NCI-H1930 (cell line): ENCODE measurements around the gene PAPSS1.
"Not testable (repeated sequence)": the region's sequence is repeated elsewhere in the genome, so short reads cannot be mapped to it uniquely, and the experiment has no call there.

Experiments used
- DNase-seq, 2 experiments: peaks; one replicate each; lab custom pipeline; 2025; lab: John Stamatoyannopoulos, UW

Gene PAPSS1

GRCh38 chr4:107689912-107690587 lies 30.0 kb downstream of the PAPSS1 start:
- DNase-seq = no peak

DNA sequence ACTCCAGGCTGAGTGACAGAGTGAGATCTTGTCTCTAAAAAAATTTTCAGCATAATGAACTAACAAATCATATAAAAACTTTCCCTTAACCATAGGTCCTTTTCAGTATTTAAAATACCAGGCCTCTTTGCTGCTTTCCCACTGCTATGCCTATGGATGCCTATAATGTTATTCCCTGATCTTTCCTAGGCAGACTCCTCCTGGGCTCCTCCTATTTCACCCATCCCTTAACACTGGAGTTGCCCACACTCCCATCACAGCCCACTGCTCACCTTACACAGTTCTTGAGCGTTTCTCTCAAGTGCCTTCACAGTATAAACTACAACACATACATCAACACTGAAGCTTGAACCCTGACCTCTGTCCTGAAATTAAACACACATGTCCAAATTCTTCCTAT lies 31.6 kb downstream of the PAPSS1 start:
- DNase-seq = no peak

- no peak for DNase-seq
Measured at GRCh38 chr4:107685740-107686139, 34.3 kb downstream of the PAPSS1 start.

DNA sequence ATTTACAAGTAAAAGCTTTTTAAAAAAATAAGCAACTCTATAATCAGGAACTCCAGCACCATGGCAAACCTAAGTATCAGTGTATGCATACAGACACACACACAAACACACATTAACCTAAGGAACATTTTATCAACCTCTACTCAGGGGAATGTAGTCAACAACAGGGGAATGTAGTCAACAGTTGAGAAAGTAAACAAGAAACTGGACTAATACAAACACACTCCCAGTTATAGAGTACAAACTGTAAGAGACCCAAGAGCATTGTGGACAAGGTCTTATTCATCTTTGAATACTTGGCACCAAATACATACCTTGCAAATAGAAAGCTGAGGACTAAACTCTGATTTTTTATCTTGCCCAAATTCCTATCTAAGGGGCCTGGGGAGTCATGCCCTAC lies 36.2 kb downstream of the PAPSS1 start:
- no peak for DNase-seq

DNA sequence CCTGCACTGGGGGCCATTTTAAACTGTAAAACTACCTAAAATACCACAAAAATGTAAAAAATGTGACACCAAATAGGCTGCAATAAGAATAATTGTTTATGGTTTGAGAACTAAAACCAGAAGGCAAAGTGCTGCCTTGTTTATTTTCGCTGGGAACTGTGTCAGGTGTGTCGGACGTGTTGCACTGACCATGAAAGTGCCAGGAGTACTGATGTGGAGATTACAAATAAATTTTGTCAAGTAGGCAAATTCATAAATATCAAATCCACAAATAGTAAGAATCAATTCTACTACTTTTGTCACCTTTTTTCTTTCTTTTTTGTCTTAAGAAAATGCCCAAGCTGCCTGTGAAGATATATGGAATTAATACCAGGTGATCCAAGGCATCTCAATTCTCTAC lies 37.7 kb downstream of the PAPSS1 start:
- DNase-seq = no peak

DNA sequence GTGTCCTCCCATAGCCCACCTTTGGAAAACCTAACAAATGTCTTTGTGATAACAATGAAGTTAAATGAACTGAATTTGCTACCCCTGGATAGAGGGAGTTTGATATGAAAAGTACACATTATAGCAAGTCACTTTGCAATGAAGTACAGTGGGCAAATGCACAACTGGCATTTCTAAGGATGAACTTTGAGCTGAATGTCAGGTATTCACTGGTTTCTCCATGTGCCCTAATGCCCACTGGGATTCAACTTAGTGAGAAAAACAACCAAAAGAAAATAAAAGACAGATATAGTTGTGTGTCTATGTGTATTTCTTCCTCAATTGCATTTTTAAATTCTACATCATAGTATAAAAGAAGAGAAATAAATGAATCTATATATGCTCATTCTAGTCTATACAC lies 51.0 kb downstream of the PAPSS1 start:
- DNase-seq = no peak

GRCh38 chr4:107666134-107666533 lies 53.9 kb downstream of the PAPSS1 start:
- no peak for DNase-seq

DNA sequence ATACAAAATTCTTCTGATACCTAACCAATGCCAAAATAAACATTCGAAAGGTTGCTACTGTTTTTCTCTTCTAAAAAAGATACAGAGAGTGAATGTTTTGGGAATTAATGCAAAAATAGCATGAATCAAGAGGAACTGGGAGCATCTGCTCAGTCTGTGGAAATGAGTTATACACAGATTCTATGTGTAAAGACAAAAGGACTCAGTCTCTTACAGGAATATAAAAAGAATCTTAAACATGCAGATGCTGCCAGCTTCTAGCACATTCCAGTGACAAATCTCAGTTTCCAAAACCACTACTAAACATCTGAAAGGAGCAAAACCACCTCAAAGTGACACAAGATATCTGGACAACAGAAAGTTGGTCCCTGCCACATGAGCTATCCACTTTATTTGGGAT lies 55.0 kb downstream of the PAPSS1 start:
- no peak for DNase-seq

DNA sequence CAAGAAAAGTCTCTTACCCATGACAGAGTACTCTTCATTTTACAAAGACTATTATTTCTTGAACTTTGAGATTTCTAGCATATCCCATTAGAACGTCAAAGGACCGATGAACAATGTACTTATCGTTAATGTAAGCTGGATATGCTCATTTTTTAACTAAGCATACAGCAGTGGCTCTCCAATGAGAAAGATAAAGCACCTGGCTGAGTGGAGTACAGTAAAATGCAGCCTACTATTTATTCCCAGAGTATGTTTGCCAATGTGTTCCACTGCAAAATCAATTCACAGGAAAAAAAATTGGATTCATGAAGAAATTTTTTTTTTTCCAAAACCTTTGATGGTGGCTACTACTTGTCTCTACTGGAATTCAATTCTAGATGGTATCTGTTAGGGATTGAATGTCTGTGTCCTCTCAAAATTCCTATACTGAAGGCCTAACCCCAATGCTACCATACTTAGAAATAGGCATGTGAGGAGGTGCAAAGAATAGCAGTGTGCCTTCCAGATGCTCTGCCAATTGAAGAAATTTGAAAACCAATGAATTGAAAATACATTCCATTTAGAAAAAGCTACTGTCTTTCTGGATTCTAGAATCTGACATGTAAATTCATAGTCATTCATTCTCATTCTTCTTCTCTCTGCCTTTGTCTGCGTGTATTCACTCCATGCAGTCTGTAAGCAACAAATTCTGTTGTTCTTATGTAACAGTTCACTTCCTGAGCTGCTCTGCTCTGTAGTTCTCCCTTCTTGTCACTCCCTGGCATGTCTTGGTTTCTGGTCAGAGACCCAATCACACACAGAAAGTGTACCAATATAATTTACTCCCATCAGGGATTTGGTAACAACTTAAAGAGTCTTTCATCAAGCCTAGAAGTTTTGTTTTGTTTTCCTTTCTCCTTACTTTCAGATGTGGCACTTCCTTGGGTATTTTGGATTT lies 61.4 kb downstream of the PAPSS1 start:
- DNase-seq = no peak

GRCh38 chr4:107655289-107655688 lies 64.7 kb downstream of the PAPSS1 start:
- no peak for DNase-seq

DNA sequence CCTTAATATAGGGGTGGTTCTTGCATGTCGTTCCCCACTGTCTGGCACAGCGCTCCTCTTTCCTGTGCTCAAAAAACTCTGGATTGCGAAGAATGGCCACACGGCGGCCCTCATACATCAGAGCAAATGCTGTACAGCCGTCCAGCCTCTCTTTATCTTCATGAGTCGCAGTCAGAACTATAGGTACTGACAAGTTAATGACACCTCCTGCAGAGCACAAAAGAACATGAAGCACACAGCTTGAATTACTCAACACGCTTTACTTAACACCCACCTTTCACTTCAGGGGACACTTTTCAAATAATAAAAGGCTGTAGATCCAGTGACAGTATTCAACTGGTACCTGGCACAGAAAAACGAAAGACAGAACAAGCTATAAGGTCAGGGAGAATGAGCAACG lies 65.3 kb downstream of the PAPSS1 start:
- DNase-seq = peak; percentile 27 to 65

DNA sequence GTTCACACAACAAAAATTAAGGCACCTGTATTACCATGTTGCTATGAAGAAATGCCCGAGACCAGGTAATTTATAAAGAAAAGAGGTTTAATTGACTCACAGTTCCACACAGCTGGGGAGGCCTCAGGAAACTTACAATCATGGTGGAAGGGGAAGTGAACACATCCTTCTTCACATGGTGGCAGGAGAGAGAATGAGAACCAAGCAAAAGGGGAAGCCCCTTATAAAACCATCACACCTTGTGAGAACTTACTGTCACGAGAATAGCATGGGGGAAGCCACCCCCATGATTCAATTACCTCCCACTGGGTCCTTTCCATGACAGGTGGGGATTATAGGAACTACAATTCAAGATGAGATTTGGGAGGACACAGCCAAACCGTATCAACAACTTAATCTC lies 68.6 kb downstream of the PAPSS1 start:
- DNase-seq = not testable (repeated sequence)

GRCh38 chr4:107650251-107650650 lies 69.8 kb downstream of the PAPSS1 start:
- no peak for DNase-seq

- DNase-seq = no peak
Measured at GRCh38 chr4:107648178-107648991, 71.6 kb downstream of the PAPSS1 start.

- no peak for DNase-seq
Measured at GRCh38 chr4:107647591-107647990, 72.4 kb downstream of the PAPSS1 start.

DNA sequence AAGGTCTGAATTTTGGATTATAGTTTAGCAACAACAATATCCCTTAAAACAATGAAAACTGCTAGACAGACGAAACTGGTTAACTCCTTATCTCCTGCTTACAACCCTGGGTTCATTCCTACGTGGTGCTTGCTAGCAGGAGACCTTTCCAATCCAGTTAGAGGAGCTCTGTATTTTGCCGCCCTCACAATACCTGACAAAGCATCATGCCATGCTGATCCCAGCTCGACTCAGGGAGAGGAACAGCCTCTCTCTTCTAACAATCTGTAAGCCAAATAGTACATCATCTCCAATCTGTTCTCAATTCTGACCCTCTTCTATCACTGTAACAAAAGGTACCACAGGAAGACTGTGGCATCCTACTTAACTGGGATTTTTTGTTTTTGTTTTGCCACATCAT lies 74.4 kb downstream of the PAPSS1 start:
- DNase-seq = no peak

- no peak for DNase-seq
Measured at GRCh38 chr4:107643021-107643420, 77.0 kb downstream of the PAPSS1 start.

GRCh38 chr4:107640878-107641277 lies 79.2 kb downstream of the PAPSS1 start:
- no peak for DNase-seq

GRCh38 chr4:107640197-107640596 lies 79.8 kb downstream of the PAPSS1 start:
- no peak for DNase-seq

GRCh38 chr4:107635735-107636134 lies 84.3 kb downstream of the PAPSS1 start:
- DNase-seq = no peak

DNA sequence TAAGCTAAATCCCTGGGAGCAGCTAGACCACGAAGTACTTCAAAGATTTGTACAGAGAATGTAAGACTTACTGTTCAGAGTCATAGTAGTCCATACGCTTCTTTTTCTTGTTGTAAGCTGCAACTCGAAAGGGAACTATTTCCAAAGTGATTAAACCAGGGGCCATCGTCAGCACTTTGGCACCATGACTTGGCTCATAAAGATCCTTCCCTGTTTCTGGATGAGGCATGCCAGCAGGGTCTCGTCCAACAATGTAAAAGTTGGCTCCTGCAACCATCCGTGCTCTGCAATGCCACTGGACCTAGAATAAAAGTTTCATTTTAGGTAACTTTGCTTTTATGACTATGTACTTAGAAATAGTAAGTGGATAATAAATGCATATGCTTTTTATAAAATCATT lies 88.5 kb downstream of the PAPSS1 start:
- no peak for DNase-seq

DNA sequence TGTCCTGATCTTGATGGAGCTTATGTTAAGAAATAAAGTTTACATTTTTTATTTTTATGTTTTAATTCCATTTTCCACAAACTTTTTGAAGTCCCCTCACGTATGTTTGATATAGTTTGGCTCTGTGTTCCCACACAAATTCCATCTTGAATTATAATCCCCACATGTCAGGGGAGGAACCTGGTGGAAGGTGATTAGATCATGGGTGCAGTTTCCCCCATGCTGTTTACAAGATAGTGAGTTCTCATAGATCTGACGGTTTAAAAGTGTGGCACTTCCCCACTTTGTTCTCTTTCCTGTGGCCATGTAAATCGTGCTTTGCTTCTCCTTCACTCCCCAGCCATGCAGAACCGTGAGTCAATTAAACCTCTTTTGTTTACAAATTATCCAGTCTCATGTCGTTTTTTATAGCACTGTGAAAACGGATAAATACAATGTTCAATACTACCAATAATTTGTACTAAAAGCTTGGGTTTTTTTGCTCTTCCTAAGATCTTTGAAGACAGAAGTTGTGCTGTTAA lies 89.8 kb downstream of the PAPSS1 start:
- DNase-seq = no peak
